ENCODE measurements around the gene NRXN3.

The NRXN3 gene

GRCh38 chr14:78805570-78805969, 635.4 kb downstream of the NRXN3 start:
- DNase-seq (ENCODE audit: low spot score), result no peak

- no peak for DNase-seq (ENCODE audit: low spot score)
Observed at GRCh38 chr14:78823035-78823434, 652.9 kb downstream of the NRXN3 start.

- DNase-seq (ENCODE audit: low spot score), result no peak
Observed at GRCh38 chr14:78823516-78823915, 653.3 kb downstream of the NRXN3 start.

GRCh38 chr14:78829274-78829673, 659.1 kb downstream of the NRXN3 start:
- no peak for DNase-seq (ENCODE audit: low spot score)

GRCh38 chr14:78834766-78835451, 664.7 kb downstream of the NRXN3 start:
- DNase-seq (ENCODE audit: low spot score), result no peak

GRCh38 chr14:78835909-78836308, 665.7 kb downstream of the NRXN3 start:
- no peak for DNase-seq (ENCODE audit: low spot score)

- peak; percentile 89 for DNase-seq (ENCODE audit: low spot score)
Observed at GRCh38 chr14:78836777-78837176, 666.6 kb downstream of the NRXN3 start.

- no peak for DNase-seq (ENCODE audit: low spot score)
Observed at GRCh38 chr14:78838959-78839358, 668.8 kb downstream of the NRXN3 start.

GRCh38 chr14:78840898-78841297, 670.7 kb downstream of the NRXN3 start:
- DNase-seq (ENCODE audit: low spot score), result no peak

- DNase-seq (ENCODE audit: low spot score), result no peak
Observed at GRCh38 chr14:78847801-78848200, 677.6 kb downstream of the NRXN3 start.

GRCh38 chr14:78848234-78848820, 678.2 kb downstream of the NRXN3 start:
- DNase-seq (ENCODE audit: low spot score), result peak; percentile 71

GRCh38 chr14:78849952-78850351, 679.8 kb downstream of the NRXN3 start:
- DNase-seq (ENCODE audit: low spot score), result no peak

GRCh38 chr14:78851189-78851588, 681.0 kb downstream of the NRXN3 start:
- DNase-seq (ENCODE audit: low spot score), result no peak

GRCh38 chr14:78852040-78852439, 681.9 kb downstream of the NRXN3 start:
- DNase-seq (ENCODE audit: low spot score), result no peak

GRCh38 chr14:78857974-78858373, 687.8 kb downstream of the NRXN3 start:
- DNase-seq (ENCODE audit: low spot score), result no peak

- DNase-seq (ENCODE audit: low spot score), result peak; percentile 73
Observed at GRCh38 chr14:78863143-78863542, 693.0 kb downstream of the NRXN3 start.

- DNase-seq (ENCODE audit: low spot score), result no peak
Observed at GRCh38 chr14:78872837-78873236, 702.7 kb downstream of the NRXN3 start.

- no peak for DNase-seq (ENCODE audit: low spot score)
Observed at GRCh38 chr14:78873581-78873980, 703.4 kb downstream of the NRXN3 start.

GRCh38 chr14:78875049-78875448, 704.9 kb downstream of the NRXN3 start:
- no peak for DNase-seq (ENCODE audit: low spot score)

GRCh38 chr14:78885884-78886283, 715.7 kb downstream of the NRXN3 start:
- no peak for DNase-seq (ENCODE audit: low spot score)

- no peak for DNase-seq (ENCODE audit: low spot score)
Observed at GRCh38 chr14:78897443-78897842, 727.3 kb downstream of the NRXN3 start.

- peak; percentile 47 for DNase-seq (ENCODE audit: low spot score)
Observed at GRCh38 chr14:78902010-78902623, 731.9 kb downstream of the NRXN3 start.

GRCh38 chr14:78904094-78904493, 733.9 kb downstream of the NRXN3 start:
- DNase-seq (ENCODE audit: low spot score), result no peak

GRCh38 chr14:78917462-78917861, 747.3 kb downstream of the NRXN3 start:
- no peak for DNase-seq (ENCODE audit: low spot score)
